Measurements from ENCODE around the gene INPP1.

GRCh38 chr2:190339394-190339793 is 4.0 kb upstream of the INPP1 start:
- no peak for TF ChIP-seq CTCF (conservative IDR thresholded peaks at IDR 0.05; ENCODE audit: low read length)
- no peak for TF ChIP-seq EZH2phosphoT487 (IDR thresholded peaks at IDR 0.05; ENCODE audit: borderline replicate concordance, low read depth, low read length)

Data from OCI-LY7 (cell line).